ENCODE data around the gene PSMB10. TPM values are rescaled to one million over a fixed set of nuclear protein-coding genes. Genes with fewer than 3 reads are reported as not detected.
"Not testable (repeated sequence)": the region's sequence is repeated elsewhere in the genome, so short reads cannot be mapped to it uniquely, and the experiment has no call there.

The PSMB10 gene
- total RNA-seq, 4 donors from 2014 or later = 26.5 to 33.8 (median 32.6) TPM

DNA sequence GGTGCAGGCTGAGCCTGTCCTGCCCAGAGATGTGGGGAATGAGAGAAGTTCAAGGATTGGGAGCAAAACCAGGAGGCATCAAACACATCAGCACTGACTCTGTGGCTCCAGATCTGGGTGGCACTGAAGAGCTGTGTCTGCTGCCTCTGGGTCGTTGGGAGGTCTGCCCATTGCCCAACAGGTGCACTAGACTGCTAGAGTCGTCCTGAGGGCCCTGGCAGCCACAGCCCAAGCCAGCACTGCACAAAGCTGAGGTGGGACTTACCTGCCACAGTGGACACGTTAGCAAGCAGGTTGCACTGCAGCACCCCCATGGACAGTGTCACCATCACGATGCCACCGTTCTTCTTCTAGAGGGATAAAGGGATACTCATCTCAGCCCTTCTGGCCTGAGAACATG, 40.4 kb upstream of the PSMB10 start:
- H3K27me3 ChIP-seq = peaks cover 29% of the 10 kb centered on the region
- H3K4me3 ChIP-seq = no peak overlapping the region
- H3K27ac ChIP-seq = no peak overlapping the region
- H3K9me3 ChIP-seq = no peaks in the 10 kb centered on the region
- TF ChIP-seq, protein P1, sequence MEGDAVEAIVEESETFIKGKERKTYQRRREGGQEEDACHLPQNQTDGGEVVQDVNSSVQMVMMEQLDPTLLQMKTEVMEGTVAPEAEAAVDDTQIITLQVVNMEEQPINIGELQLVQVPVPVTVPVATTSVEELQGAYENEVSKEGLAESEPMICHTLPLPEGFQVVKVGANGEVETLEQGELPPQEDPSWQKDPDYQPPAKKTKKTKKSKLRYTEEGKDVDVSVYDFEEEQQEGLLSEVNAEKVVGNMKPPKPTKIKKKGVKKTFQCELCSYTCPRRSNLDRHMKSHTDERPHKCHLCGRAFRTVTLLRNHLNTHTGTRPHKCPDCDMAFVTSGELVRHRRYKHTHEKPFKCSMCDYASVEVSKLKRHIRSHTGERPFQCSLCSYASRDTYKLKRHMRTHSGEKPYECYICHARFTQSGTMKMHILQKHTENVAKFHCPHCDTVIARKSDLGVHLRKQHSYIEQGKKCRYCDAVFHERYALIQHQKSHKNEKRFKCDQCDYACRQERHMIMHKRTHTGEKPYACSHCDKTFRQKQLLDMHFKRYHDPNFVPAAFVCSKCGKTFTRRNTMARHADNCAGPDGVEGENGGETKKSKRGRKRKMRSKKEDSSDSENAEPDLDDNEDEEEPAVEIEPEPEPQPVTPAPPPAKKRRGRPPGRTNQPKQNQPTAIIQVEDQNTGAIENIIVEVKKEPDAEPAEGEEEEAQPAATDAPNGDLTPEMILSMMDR (IDR thresholded peaks at IDR 0.05) = no peak
- no peak for TF ChIP-seq POLR2A (IDR thresholded peaks at IDR 0.05)
- TF ChIP-seq POLR2AphosphoS5 (IDR thresholded peaks at IDR 0.05) = no peak
- no peak for TF ChIP-seq EP300 (IDR thresholded peaks at IDR 0.05)
- no peaks in the 10 kb centered on the region for H3K36me3 ChIP-seq
- WGBS, 2 donors (ENCODE audit: low coverage in 1 of 2) = 80 to 83% methylated on average over 1 to 2 of the region's 5 CpGs
- ATAC-seq = no peak
- H3K4me1 ChIP-seq = no peaks in the 10 kb centered on the region

DNA sequence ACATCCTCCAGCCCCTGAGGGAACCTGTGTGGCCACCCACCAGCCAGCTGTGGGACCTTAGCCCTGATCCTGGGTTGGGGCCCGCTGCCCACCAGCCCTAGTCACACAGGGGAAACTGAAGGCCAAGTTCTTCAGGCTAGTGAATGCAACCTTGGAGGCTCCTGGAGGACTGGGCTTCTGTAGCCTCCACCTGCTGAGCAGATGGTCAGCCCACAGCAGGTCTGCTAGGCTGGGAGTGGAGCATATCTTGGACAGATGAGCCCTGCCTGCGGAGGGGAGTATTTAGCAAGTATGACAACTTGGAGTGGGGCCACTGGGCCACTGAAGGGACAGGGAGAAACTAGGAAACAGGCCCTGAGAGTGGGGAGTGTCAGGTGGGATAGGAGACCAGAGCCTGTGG, 39.6 kb upstream of the PSMB10 start:
- H3K9me3 ChIP-seq = no peaks in the 10 kb centered on the region
- no peaks in the 10 kb centered on the region for H3K4me1 ChIP-seq
- WGBS, 2 donors (ENCODE audit: low coverage in 1 of 2) = 100% methylated on average over 1 of the region's 2 CpGs; no CpG with 5 or more reads in 1 of the 2 donors
- peaks cover 26% of the 10 kb centered on the region for H3K27me3 ChIP-seq
- H3K27ac ChIP-seq = no peak overlapping the region
- no peak for ATAC-seq
- H3K36me3 ChIP-seq = no peaks in the 10 kb centered on the region
- no peak overlapping the region for H3K4me3 ChIP-seq
- TF ChIP-seq POLR2AphosphoS5 (IDR thresholded peaks at IDR 0.05) = no peak
- no peak for TF ChIP-seq EP300 (IDR thresholded peaks at IDR 0.05)
- no peak for TF ChIP-seq POLR2A (IDR thresholded peaks at IDR 0.05)
- TF ChIP-seq, protein P1 (IDR thresholded peaks at IDR 0.05) = no peak

DNA sequence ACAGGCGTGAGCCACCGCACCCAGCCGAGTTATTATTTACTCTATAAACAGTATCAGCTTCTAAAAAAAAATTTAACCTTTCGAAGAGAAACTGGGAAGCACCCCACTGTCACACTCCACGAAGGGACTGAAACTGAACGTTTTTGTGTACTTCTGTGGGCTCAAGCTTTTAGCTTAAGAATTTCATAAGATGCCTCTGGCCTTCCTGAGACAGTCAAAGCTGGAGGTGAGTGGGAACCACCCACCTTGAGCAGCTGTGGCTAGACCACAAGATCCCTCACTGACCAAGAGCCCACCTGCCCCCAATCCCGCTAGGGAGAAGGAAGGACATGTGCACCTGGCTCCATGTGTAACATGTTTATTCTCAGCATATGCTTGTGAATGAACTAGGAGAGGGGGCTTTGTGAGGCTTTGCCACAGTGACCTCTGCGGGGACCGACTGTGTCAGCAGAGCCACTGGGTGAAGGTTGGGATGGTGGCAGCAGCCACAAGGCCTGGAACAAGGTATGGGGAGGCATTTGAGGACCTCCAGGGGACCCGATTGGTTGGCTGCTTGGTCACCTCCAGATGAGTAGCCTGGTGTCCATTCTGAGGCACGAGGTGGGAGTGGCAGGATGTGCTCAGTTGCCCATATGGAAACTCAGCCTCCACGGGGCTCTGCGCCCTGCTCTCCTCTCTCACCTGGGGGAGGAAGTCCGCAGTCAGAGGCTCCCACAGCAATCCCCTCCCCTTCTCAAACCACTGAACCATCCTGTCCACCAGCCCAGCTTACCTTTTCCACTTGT, 38.9 kb upstream of the PSMB10 start:
- no peak for ATAC-seq
- Histone ChIP-seq H3K9me3 (no peaks in the 10 kb centered on the region), H3K4me1 (no peaks in the 10 kb centered on the region), H3K27me3 (peaks cover 19% of the 10 kb centered on the region), H3K27ac (no peak overlapping the region), H3K36me3 (no peaks in the 10 kb centered on the region), H3K4me3 (no peak overlapping the region)
- TF ChIP-seq EP300 (IDR thresholded peaks at IDR 0.05) (no peak), POLR2A (IDR thresholded peaks at IDR 0.05) (no peak), POLR2AphosphoS5 (IDR thresholded peaks at IDR 0.05) (no peak)
- TF ChIP-seq, protein P1 (IDR thresholded peaks at IDR 0.05) = no peak
- WGBS, 2 donors (ENCODE audit: low coverage in 1 of 2) = 68 to 81% methylated on average over 4 to 11 of the region's 14 CpGs

DNA sequence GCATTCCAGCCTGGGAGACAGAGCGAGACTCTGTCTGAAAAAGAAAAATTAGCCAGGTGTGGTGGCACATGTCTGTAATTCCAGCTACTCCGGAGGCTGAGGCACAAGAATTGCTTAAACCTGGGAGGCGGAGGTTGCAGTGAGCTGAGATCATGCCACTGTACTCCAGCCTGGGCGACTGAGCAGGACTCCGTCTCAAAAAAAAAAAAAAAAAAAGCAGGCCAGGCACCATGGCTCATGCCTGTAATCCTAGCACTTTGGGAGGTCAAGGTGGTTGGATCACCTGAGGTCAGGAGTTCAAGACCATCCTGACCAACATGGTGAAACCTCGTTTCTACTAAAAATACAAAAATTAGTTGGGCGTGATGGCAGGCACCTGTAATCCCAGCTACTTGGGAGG, 35.6 kb upstream of the PSMB10 start:
- peaks cover 0 to 10% (median 0%) of the 10 kb centered on the region in 3 donors for H3K4me1 ChIP-seq
- not testable (repeated sequence) for H3K9me3 ChIP-seq, H3K4me3 ChIP-seq, H3K36me3 ChIP-seq, ATAC-seq, H3K27ac ChIP-seq, H3K27me3 ChIP-seq
- WGBS, 2 donors (ENCODE audit: low coverage in 1 of 2) = 94 to 100% methylated on average over 4 to 6 of the region's 7 CpGs

DNA sequence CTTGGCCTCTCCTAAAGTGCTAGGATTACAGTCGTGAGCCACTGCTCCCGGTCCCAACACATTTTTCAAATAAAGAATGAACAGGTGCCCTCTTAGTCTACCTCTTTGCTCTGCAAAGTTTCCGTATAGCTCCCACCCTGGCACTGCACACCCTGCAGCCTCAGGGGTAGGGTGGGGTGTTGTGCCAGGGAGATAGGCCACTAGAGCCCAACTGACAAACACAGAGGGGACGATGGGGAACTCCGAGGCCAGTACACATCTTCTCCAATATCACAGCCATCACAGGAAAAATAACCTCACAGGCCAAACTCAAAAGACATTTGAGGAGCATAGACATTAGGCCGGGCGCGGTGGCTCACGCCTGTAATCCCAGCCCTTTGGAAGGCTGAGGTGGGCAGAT, 34.5 kb upstream of the PSMB10 start:
- no peak for ATAC-seq
- WGBS, 2 donors (ENCODE audit: low coverage in 1 of 2) = 83% methylated on average over 1 of the region's 9 CpGs; no CpG with 5 or more reads in 1 of the 2 donors
- H3K27me3 ChIP-seq = no peaks in the 10 kb centered on the region
- no peaks in the 10 kb centered on the region for H3K9me3 ChIP-seq
- peaks cover 0 to 22% (median 10%) of the 10 kb centered on the region in 3 donors for H3K4me1 ChIP-seq
- H3K36me3 ChIP-seq = no peaks in the 10 kb centered on the region
- no peak overlapping the region for H3K4me3 ChIP-seq
- H3K27ac ChIP-seq = no peak overlapping the region
- no peak for TF ChIP-seq EP300 (IDR thresholded peaks at IDR 0.05)
- no peak for TF ChIP-seq POLR2A (IDR thresholded peaks at IDR 0.05)
- TF ChIP-seq, protein P1 (IDR thresholded peaks at IDR 0.05) = no peak
- TF ChIP-seq POLR2AphosphoS5 (IDR thresholded peaks at IDR 0.05) = no peak
